ENCODE measurements around the gene FBRSL1. TPM values are rescaled to one million over a fixed set of nuclear protein-coding genes. Genes with fewer than 3 reads are reported as not detected.

The FBRSL1 gene
- total and polyA plus RNA-seq, 9 of the 15 experiments (the other 6 are each of a cell fraction or from before 2014, with no cell fraction given): 0.24 to 129 (median 7.3) TPM

GRCh38 chr12:132485619-132486018 is 4.3 kb upstream of the FBRSL1 start (continued):
- TF ChIP-seq HMGN3 (IDR thresholded peaks at IDR 0.05; ENCODE audit: borderline replicate concordance, extremely low read depth, insufficient read length, low read depth, low read length): no peak
- TF ChIP-seq ZKSCAN1 (IDR thresholded peaks at IDR 0.05; ENCODE audit: low read depth, low read length): no peak
- TF ChIP-seq CBX5 (IDR thresholded peaks at IDR 0.05; ENCODE audit: borderline replicate concordance, low read depth): 0 out of 2 replicates have a peak, but pooled peaks have one; percentile 12

GRCh38 chr12:132486168-132486567 is 3.8 kb upstream of the FBRSL1 start:
- DNase-seq (ENCODE audit: extremely low read depth in 1 of 4, low spot score in 3 of 4): no peak
- WGBS (ENCODE audit: insufficient coverage, low coverage, missing lambda C conversion rate): 32% methylated on average over 4 of the region's 8 CpGs
- ChIA-PET POLR2A (interaction anchor here (0.6 kb wide), 1 partner anchor 43 kb away, joined by 3 read pairs; no protein-coding TSS in a partner anchor), CTCF (ENCODE audit: low intra/inter-chr PET ratio) (no interaction called here)
- no peak overlapping the region for H2AFZ ChIP-seq (ENCODE audit: low read depth, low read length)
- in situ Hi-C loops (cut with MboI): no loop called here
- H3K9me3 ChIP-seq (replicated peaks; ENCODE audit: control insufficient read depth, insufficient read depth, low read depth, low read length): peaks cover 3% of the 10 kb centered on the region; the same call in 1 of the 2 replicates
- H3K9me1 ChIP-seq (ENCODE audit: control insufficient read depth, insufficient read depth, low read length): peaks cover 3% of the 10 kb centered on the region
- peaks cover 11 to 54% of the 10 kb centered on the region in 2 experiments for H3K4me1 ChIP-seq (replicated peaks in 1 of 2; ENCODE audit: control insufficient read depth in 2 of 2, insufficient read depth in 2 of 2, low read length in 2 of 2)
- peaks cover 9% of the 10 kb centered on the region for H3K79me2 ChIP-seq (ENCODE audit: control insufficient read depth, insufficient read depth, low read length)
- H3K9ac ChIP-seq (ENCODE audit: insufficient read depth in 1 of 2, low read depth in 2 of 2, low read length in 2 of 2): no peak overlapping the region
- H3K27me3 ChIP-seq (ENCODE audit: control insufficient read depth in 2 of 2, insufficient read depth in 2 of 2, low read length in 2 of 2): peaks cover 40 to 50% of the 10 kb centered on the region in 2 experiments
- ATAC-seq: no peak
- H3K27ac ChIP-seq (ENCODE audit: extremely low read depth, low read depth, low read length): no peak overlapping the region
- H4K20me1 ChIP-seq (replicated peaks; ENCODE audit: control insufficient read depth, insufficient read depth, low read length): peaks cover 15% of the 10 kb centered on the region
- H3K36me3 ChIP-seq (ENCODE audit: control insufficient read depth, insufficient read depth, low read length): no peaks in the 10 kb centered on the region
- intact Hi-C loops (cut with micrococcal nuclease): no loop called here
- H3K4me2 ChIP-seq (ENCODE audit: insufficient read depth, low read length): no peak overlapping the region
- no peak for FAIRE-seq
- H3K4me3 ChIP-seq: no peak overlapping the region
- no TSS peak for BruUV-seq (replicated peaks)
- TF ChIP-seq, protein P1, sequence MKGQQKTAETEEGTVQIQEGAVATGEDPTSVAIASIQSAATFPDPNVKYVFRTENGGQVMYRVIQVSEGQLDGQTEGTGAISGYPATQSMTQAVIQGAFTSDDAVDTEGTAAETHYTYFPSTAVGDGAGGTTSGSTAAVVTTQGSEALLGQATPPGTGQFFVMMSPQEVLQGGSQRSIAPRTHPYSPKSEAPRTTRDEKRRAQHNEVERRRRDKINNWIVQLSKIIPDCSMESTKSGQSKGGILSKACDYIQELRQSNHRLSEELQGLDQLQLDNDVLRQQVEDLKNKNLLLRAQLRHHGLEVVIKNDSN (CRISPR knock-in tag; IDR thresholded peaks at IDR 0.05): no peak
- TF ChIP-seq ZNF431 (CRISPR knock-in tag; IDR thresholded peaks at IDR 0.05): no peak
- no peak for TF ChIP-seq ESRRB (CRISPR knock-in tag; IDR thresholded peaks at IDR 0.05; ENCODE audit: borderline replicate concordance)
- TF ChIP-seq SPI1 (IDR thresholded peaks at IDR 0.05; ENCODE audit: borderline replicate concordance, low read depth, low read length): no peak
- TF ChIP-seq, protein P2, sequence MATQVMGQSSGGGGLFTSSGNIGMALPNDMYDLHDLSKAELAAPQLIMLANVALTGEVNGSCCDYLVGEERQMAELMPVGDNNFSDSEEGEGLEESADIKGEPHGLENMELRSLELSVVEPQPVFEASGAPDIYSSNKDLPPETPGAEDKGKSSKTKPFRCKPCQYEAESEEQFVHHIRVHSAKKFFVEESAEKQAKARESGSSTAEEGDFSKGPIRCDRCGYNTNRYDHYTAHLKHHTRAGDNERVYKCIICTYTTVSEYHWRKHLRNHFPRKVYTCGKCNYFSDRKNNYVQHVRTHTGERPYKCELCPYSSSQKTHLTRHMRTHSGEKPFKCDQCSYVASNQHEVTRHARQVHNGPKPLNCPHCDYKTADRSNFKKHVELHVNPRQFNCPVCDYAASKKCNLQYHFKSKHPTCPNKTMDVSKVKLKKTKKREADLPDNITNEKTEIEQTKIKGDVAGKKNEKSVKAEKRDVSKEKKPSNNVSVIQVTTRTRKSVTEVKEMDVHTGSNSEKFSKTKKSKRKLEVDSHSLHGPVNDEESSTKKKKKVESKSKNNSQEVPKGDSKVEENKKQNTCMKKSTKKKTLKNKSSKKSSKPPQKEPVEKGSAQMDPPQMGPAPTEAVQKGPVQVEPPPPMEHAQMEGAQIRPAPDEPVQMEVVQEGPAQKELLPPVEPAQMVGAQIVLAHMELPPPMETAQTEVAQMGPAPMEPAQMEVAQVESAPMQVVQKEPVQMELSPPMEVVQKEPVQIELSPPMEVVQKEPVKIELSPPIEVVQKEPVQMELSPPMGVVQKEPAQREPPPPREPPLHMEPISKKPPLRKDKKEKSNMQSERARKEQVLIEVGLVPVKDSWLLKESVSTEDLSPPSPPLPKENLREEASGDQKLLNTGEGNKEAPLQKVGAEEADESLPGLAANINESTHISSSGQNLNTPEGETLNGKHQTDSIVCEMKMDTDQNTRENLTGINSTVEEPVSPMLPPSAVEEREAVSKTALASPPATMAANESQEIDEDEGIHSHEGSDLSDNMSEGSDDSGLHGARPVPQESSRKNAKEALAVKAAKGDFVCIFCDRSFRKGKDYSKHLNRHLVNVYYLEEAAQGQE (IDR thresholded peaks at IDR 0.05; ENCODE audit: borderline replicate concordance): no peak
- TF ChIP-seq, protein P2 (CRISPR knock-in tag; IDR thresholded peaks at IDR 0.05; ENCODE audit: low read depth): no peak
- TF ChIP-seq ELF4 (CRISPR knock-in tag; IDR thresholded peaks at IDR 0.05): no peak
- no peak for TF ChIP-seq ZNF512 (tag; IDR thresholded peaks at IDR 0.05)
- TF ChIP-seq ZKSCAN3 (CRISPR knock-in tag; IDR thresholded peaks at IDR 0.05): no peak
